ENCODE measurements around the gene CARMIL3. TPM values are rescaled to one million over a fixed set of nuclear protein-coding genes. Genes with fewer than 3 reads are reported as not detected.
A peak's percentile ranks its signal among the peaks of the same experiment; 100 is the strongest.

Gene CARMIL3
- total RNA-seq, 2 experiments from 2014 or later = 0.05 to 0.11 TPM

DNA sequence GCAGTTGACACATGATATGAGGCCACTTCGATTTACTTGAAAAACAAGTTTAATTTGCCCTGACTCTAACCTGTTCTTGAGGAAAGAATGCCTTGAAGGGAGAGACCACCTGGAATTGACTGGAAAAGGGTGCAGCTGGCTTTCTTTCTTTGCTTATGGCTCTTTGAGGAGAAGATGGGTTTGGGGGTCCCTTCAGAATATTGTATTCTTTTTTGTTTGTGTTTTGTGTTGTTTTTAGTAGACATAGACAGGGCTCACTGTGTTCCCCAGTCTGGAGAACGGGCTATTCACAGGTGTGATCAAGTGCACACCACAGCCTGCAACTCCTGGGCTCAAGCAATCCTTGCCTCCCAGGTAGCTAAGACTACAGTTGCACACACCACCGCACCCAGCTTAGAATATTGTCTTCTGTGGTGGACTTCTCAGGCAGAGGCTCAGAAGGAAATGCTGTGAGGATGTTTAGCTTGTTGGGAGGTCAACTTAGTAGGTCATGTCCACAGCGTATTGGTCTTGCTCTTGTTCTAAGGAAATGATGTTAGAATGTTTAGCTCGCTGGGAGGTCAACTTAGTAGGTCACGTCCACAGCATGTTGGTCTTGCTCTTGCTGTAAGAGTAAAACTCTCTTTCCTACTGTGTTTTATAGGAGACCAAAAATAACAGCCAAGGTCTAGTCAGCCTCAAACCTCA lies 64.5 kb downstream of the CARMIL3 start:
- no peak overlapping the region for H3K27ac ChIP-seq (ENCODE audit: low read depth in 1 of 2, low read length in 2 of 2)
- Mint-ChIP-seq H3K27ac (peak overlapping the region; percentile 98), H3K36me3 (ENCODE audit: low read depth) (peaks cover 77% of the 10 kb centered on the region), H3K4me3 (peak overlapping the region; percentile 98), H3K4me1 (ENCODE audit: low read depth) (peaks cover 35% of the 10 kb centered on the region), H3K9me3 (no peaks in the 10 kb centered on the region), H3K27me3 (no peaks in the 10 kb centered on the region)
- TF ChIP-seq, protein P1, sequence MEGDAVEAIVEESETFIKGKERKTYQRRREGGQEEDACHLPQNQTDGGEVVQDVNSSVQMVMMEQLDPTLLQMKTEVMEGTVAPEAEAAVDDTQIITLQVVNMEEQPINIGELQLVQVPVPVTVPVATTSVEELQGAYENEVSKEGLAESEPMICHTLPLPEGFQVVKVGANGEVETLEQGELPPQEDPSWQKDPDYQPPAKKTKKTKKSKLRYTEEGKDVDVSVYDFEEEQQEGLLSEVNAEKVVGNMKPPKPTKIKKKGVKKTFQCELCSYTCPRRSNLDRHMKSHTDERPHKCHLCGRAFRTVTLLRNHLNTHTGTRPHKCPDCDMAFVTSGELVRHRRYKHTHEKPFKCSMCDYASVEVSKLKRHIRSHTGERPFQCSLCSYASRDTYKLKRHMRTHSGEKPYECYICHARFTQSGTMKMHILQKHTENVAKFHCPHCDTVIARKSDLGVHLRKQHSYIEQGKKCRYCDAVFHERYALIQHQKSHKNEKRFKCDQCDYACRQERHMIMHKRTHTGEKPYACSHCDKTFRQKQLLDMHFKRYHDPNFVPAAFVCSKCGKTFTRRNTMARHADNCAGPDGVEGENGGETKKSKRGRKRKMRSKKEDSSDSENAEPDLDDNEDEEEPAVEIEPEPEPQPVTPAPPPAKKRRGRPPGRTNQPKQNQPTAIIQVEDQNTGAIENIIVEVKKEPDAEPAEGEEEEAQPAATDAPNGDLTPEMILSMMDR (IDR thresholded peaks at IDR 0.05) = no peak
- DNase-seq = peak in 1 of 14 experiments; percentile 21
- peak overlapping the region; percentile 77 for H3K4me3 ChIP-seq (ENCODE audit: low read length)
- CTCF ChIA-PET = interaction anchor here (0.8 to 1.7 kb wide), 4 partner anchors 20 to 217 kb away, joined by 3 to 6 read pairs (median 4); partner anchors contain the start of genes IRF9 and PSME1
- intact Hi-C loops (cut with DNase I, micrococcal nuclease) = loop anchor here in 1 of 2 experiments (2.0 to 10.0 kb wide), 3 partner anchors 29 to 551 kb away; partner anchors contain the start of gene AP1G2
- POLR2A ChIA-PET = interaction anchor here (0.6 to 7.0 kb wide), 10 partner anchors 9 to 196 kb away, joined by 3 to 296 read pairs (median 24); partner anchors contain the start of genes CHMP4A, EMC9, FITM1 and IRF9
- H3K9me3 ChIP-seq (ENCODE audit: control insufficient read depth in 1 of 2, insufficient read depth in 1 of 2, low read length in 2 of 2) = no peaks in the 10 kb centered on the region
- peaks cover 44% of the 10 kb centered on the region for H3K36me3 ChIP-seq (ENCODE audit: insufficient read depth, low read length)
- H3K4me1 ChIP-seq (ENCODE audit: insufficient read depth, low read length) = peaks cover 37% of the 10 kb centered on the region
- no peak for ATAC-seq (ENCODE audit: poor library complexity)
- H3K27me3 ChIP-seq (ENCODE audit: control insufficient read depth in 1 of 2, insufficient read depth in 2 of 2, low read length in 2 of 2) = no peaks in the 10 kb centered on the region

DNA sequence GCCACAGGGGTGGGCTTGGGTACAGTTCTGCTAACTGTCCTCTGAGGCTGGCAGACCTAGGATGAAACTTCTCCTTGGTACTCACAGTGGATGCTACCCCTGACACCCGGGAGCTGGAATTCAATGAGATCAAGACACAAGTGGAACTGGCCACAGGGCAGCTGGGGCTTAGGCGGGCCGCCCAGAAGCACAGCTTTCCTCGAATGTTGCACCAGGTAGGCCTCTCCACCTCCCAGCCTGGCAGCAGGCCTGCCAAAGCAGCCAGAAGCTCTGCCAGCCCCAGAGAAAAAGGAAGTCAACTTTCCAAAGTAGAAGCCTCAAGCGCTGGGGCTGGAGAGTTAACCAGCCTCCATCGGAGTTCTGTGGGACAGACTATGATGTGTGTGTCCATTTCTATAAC lies 65.4 kb downstream of the CARMIL3 start:
- H3K4me3 ChIP-seq (ENCODE audit: low read length) = no peak overlapping the region
- H3K4me1 Mint-ChIP-seq (ENCODE audit: low read depth) = peaks cover 35% of the 10 kb centered on the region
- CTCF ChIA-PET = interaction anchor here (0.8 to 1.3 kb wide), 3 partner anchors 8 to 179 kb away, joined by 3 to 4 read pairs (median 3); partner anchors contain the start of gene IRF9
- H3K27me3 Mint-ChIP-seq = no peaks in the 10 kb centered on the region
- H3K9me3 ChIP-seq (ENCODE audit: control insufficient read depth in 1 of 2, insufficient read depth in 1 of 2, low read length in 2 of 2) = no peaks in the 10 kb centered on the region
- intact Hi-C loops (cut with DNase I, micrococcal nuclease) = loop anchor here in 1 of 2 experiments (2.0 to 10.0 kb wide), 3 partner anchors 28 to 552 kb away; partner anchors contain the start of gene AP1G2
- H3K27ac ChIP-seq (ENCODE audit: low read depth in 1 of 2, low read length in 2 of 2) = no peak overlapping the region
- peaks cover 51% of the 10 kb centered on the region for H3K36me3 ChIP-seq (ENCODE audit: insufficient read depth, low read length)
- peaks cover 86% of the 10 kb centered on the region for H3K36me3 Mint-ChIP-seq (ENCODE audit: low read depth)
- no peaks in the 10 kb centered on the region for H3K9me3 Mint-ChIP-seq
- POLR2A ChIA-PET = interaction anchor here (1.1 to 7.0 kb wide), 4 partner anchors 19 to 125 kb away, joined by 3 to 296 read pairs (median 62); partner anchors contain the start of genes CHMP4A, EMC9, FITM1 and PSME1
- peaks cover 37% of the 10 kb centered on the region for H3K4me1 ChIP-seq (ENCODE audit: insufficient read depth, low read length)
- no peaks in the 10 kb centered on the region for H3K27me3 ChIP-seq (ENCODE audit: control insufficient read depth in 1 of 2, insufficient read depth in 2 of 2, low read length in 2 of 2)
- no peak overlapping the region for H3K4me3 Mint-ChIP-seq
- ATAC-seq (ENCODE audit: poor library complexity) (no peak), DNase-seq (no peak)
- H3K27ac Mint-ChIP-seq = peak overlapping the region; percentile 98
- TF ChIP-seq, protein P1 (IDR thresholded peaks at IDR 0.05) = no peak

Other genes starting within 250 kb of the CARMIL3 start
- 1 to 10 TPM; 6.6 to 6.7 TPM for gene DHRS4, start 98.2 kb upstream of the CARMIL3 start, total RNA-seq
- gene DHRS4L2, start 63.1 kb upstream of the CARMIL3 start, total RNA-seq = 1 to 10 TPM; 8.3 to 8.7 TPM
- not detected for gene CPNE6, start 19.6 kb downstream of the CARMIL3 start, total RNA-seq
- gene PCK2, start 42.3 kb downstream of the CARMIL3 start, total RNA-seq = 1 to 10 TPM; 5.2 to 7.4 TPM
- 10 to 100 TPM; 74.8 to 75.3 TPM for gene DCAF11, start 62.8 kb downstream of the CARMIL3 start, total RNA-seq
- 1 to 10 TPM; 1.6 to 1.9 TPM for gene NRL, start 62.9 kb downstream of the CARMIL3 start, total RNA-seq
- gene FITM1, start 78.7 kb downstream of the CARMIL3 start, total RNA-seq = 1 to 10 TPM; 1.5 to 1.7 TPM
- 100 to 1,000 TPM; 166 to 171 TPM for gene PSME1, start 84.2 kb downstream of the CARMIL3 start, total RNA-seq
- gene EMC9, start 89.6 kb downstream of the CARMIL3 start, total RNA-seq = 10 to 100 TPM; 11.8 to 13.1 TPM
- 10 to 100 TPM; 81.7 to 83.2 TPM for gene PSME2, start 94.6 kb downstream of the CARMIL3 start, total RNA-seq
- 10 to 100 TPM; 46.0 to 57.8 TPM for gene RNF31, start 95.5 kb downstream of the CARMIL3 start, total RNA-seq
- gene IRF9, start 109.3 kb downstream of the CARMIL3 start, total RNA-seq = 100 to 1,000 TPM; 248 to 262 TPM
- gene REC8, start 120.1 kb downstream of the CARMIL3 start, total RNA-seq = 100 to 1,000 TPM; 105 to 107 TPM
- gene IPO4, start 136.8 kb downstream of the CARMIL3 start, total RNA-seq = 10 to 100 TPM; 36.6 to 37.9 TPM
- gene TM9SF1, start 143.4 kb downstream of the CARMIL3 start, total RNA-seq = 10 to 100 TPM; 12.9 to 13.0 TPM
- gene TSSK4, start 153.7 kb downstream of the CARMIL3 start, total RNA-seq = under 1 TPM; 0.30 to 0.64 TPM
- 10 to 100 TPM; 73.4 to 80.1 TPM for gene CHMP4A, start 161.5 kb downstream of the CARMIL3 start, total RNA-seq
- 1 to 10 TPM; 3.2 to 3.7 TPM for gene MDP1, start 164.1 kb downstream of the CARMIL3 start, total RNA-seq
- 10 to 100 TPM; 42.0 to 43.5 TPM for gene NEDD8, start 180.4 kb downstream of the CARMIL3 start, total RNA-seq
- 10 to 100 TPM; 22.2 to 24.8 TPM for gene GMPR2, start 180.9 kb downstream of the CARMIL3 start, total RNA-seq
- gene TINF2, start 190.6 kb downstream of the CARMIL3 start, total RNA-seq = 100 to 1,000 TPM; 110 to 113 TPM
- gene TGM1, start 211.2 kb downstream of the CARMIL3 start, total RNA-seq = 1 to 10 TPM; 3.5 to 3.9 TPM
- gene RABGGTA, start 219.6 kb downstream of the CARMIL3 start, total RNA-seq = 10 to 100 TPM; 52.3 to 55.2 TPM
- gene DHRS1, start 247.8 kb downstream of the CARMIL3 start, total RNA-seq = 10 to 100 TPM; 21.5 to 23.5 TPM
- gene NOP9, start 247.8 kb downstream of the CARMIL3 start, total RNA-seq = 10 to 100 TPM; 25.9 to 27.5 TPM

Data from CD4-positive, alpha-beta T cell (primary cell).